HepG2 (cell line): Measurements from ENCODE around the gene BATF2. TPM values are rescaled to one million over a fixed set of nuclear protein-coding genes. Genes with fewer than 3 reads are reported as not detected.
A peak's percentile ranks its signal among the peaks of the same experiment; 100 is the strongest.

Experiments used
- AGO1 ChIP-seq: fragments of 200-400 bp; formaldehyde crosslinking; IDR thresholded peaks from 2 replicates; pipeline ENCODE4 v1.6.1; 2017; ENCODE audit warnings: mild to moderate bottlenecking, low read depth, low read length, moderate library complexity; ENCODE audit not compliant: poor library complexity, severe bottlenecking
- CEBPB ChIP-seq: IDR thresholded peaks from 2 replicates; pipeline ENCODE4 v1.6.1; 2011; ENCODE audit warnings: low read depth, low read length, improper control_type of control experiment, borderline replicate concordance
- EP300 ChIP-seq, 3 experiments: sonication (generic) in 1 of 3; formaldehyde crosslinking in 1 of 3; IDR thresholded peaks; 2 replicates each; pipeline versions ENCODE4 v1.5.1 to v1.6.1; 2011 to 2020; ENCODE audit warnings: low read depth in 2 of 3, low read length in 2 of 3, borderline replicate concordance in 1 of 3, improper control_type of control experiment in 1 of 3, mild to moderate bottlenecking in 1 of 3, missing genetic modification reagents in 1 of 3, moderate library complexity in 1 of 3
- ERF ChIP-seq: IDR thresholded peaks from 2 replicates; pipeline ENCODE4 v1.6.1; 2018; ENCODE audit warnings: missing biosample characterization, missing genetic modification reagents
- ETV5 ChIP-seq: IDR thresholded peaks from 2 replicates; pipeline ENCODE4 v1.6.1; 2018; ENCODE audit warnings: missing biosample characterization, missing genetic modification reagents, inconsistent platforms, borderline replicate concordance
- NR2F1 ChIP-seq, 2 experiments: fragments of 450-650 bp in 1 of 2; formaldehyde crosslinking in 1 of 2; IDR thresholded peaks; 2 replicates each; pipeline versions ENCODE4 v1.5.0 to v1.6.1; 2016 to 2020; ENCODE audit warnings: mild to moderate bottlenecking in 1 of 2, missing compliant biosample characterization in 1 of 2, missing genetic modification reagents in 1 of 2, moderate library complexity in 1 of 2
- NR2F6 ChIP-seq, 2 experiments: IDR thresholded peaks; 2 replicates each; pipeline ENCODE4 v1.6.1; 2016; ENCODE audit warnings: antibody characterized with exemption in 1 of 2, mild to moderate bottlenecking in 1 of 2
- SOX6 ChIP-seq, 2 experiments: fragments of 450-650 bp in 1 of 2; sonication (generic) in 1 of 2; formaldehyde crosslinking in 1 of 2; IDR thresholded peaks; 2 replicates each; pipeline versions ENCODE4 v1.4.0 to v1.6.1; 2017 to 2020; ENCODE audit warnings: antibody characterized with exemption in 1 of 2, mild to moderate bottlenecking in 1 of 2, missing genetic modification reagents in 1 of 2
- SP4 ChIP-seq: sonication (generic); formaldehyde crosslinking; IDR thresholded peaks from 2 replicates; pipeline ENCODE4 v1.8.1; 2023; ENCODE audit warnings: mild to moderate bottlenecking, missing genetic modification reagents
- ZBTB38 ChIP-seq: sonication (generic); formaldehyde crosslinking; IDR thresholded peaks from 2 replicates; pipeline ENCODE4 v1.5.1; 2020; ENCODE audit warnings: mild to moderate bottlenecking, missing genetic modification reagents
- ZBTB7B ChIP-seq: sonication (generic); formaldehyde crosslinking; IDR thresholded peaks from 2 replicates; pipeline ENCODE4 v1.4.0; 2020; ENCODE audit warnings: missing genetic modification reagents
- ZNF292 ChIP-seq: sonication (generic); formaldehyde crosslinking; IDR thresholded peaks from 2 replicates; pipeline ENCODE4 v1.8.1; 2022; ENCODE audit warnings: mild to moderate bottlenecking, low read depth, missing genetic modification reagents, borderline replicate concordance
- polyA plus RNA-seq, 8 experiments: library from polyadenylated mRNA; depleted of rRNA in 3 of 8; stranded (reverse) in 7 of 8; unstranded in 1 of 8; fragments of >200 nt; fragmentation: Illumina TruSeq in 4 of 8; extraction: Trizol in 4 of 8; gene quantifications; 2 replicates each; pipeline versions ENCODE4 v1.2.1 to v1.2.3, GENCODE V29; 2011 to 2016; ENCODE audit warnings: low read depth in 4 of 8, missing spikeins in 1 of 8, mixed read lengths in 1 of 8; ENCODE audit not compliant: insufficient read depth in 1 of 8
- total RNA-seq, 5 experiments: library from RNA; depleted of rRNA; stranded (reverse); fragments of >200 nt; fragmentation: Illumina TruSeq; extraction: Trizol; gene quantifications; 2 replicates each; pipeline ENCODE4 v1.2.3, GENCODE V29; 2016; ENCODE audit warnings: low read depth in 1 of 5
- TF ChIP-seq, protein P1 (sequence below): sonication (generic); formaldehyde crosslinking; IDR thresholded peaks from 2 replicates; pipeline ENCODE4 v1.4.0; 2020; ENCODE audit warnings: missing genetic modification reagents, borderline replicate concordance
- TF ChIP-seq, protein P2 (sequence below): sonication (generic); formaldehyde crosslinking; IDR thresholded peaks from 2 replicates; pipeline ENCODE4 v1.4.0; 2020; ENCODE audit warnings: missing genetic modification reagents
- TF ChIP-seq, protein P3 (sequence below): sonication (generic); formaldehyde crosslinking; IDR thresholded peaks from 2 replicates; pipeline ENCODE4 v1.4.0; 2020; ENCODE audit warnings: mild to moderate bottlenecking, missing genetic modification reagents
- TF ChIP-seq, protein P4 (sequence below): sonication (generic); formaldehyde crosslinking; conservative IDR thresholded peaks from 2 replicates; pipeline ENCODE4 v1.4.0; 2020; ENCODE audit warnings: mild to moderate bottlenecking, missing genetic modification reagents, moderate library complexity

The BATF2 gene
- total and polyA plus RNA-seq, 2 of the 13 experiments (the other 11 are each of a cell fraction or from before 2014, with no cell fraction given) = 2.8 to 3.9 TPM

DNA sequence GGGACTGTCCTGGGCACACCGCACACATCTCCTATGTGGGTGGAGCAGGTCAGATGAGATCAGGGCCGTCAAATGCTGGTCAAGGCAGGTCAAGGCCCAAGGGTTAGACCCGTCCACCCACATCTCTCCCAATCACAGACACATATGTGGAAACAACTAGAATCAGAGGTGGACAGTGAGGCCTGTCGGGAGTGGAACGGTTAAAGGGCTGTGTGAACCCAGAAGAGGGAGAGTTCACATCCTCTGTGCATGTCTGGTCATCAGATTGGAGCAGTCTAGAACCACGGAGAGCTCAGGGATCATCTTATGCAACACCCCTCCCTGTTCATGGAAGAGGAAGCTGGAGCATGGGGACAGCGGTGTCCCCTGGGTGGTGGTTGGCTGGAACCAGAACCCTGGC, 23.1 kb upstream of the BATF2 start (continued):
- TF ChIP-seq EP300 (IDR thresholded peaks at IDR 0.05; ENCODE audit: low read depth in 2 of 2, low read length in 2 of 2) = no peak
- no peak for TF ChIP-seq EP300 (CRISPR knock-in tag; IDR thresholded peaks at IDR 0.05; ENCODE audit: borderline replicate concordance)
- peak; percentile 55; the same call in 1 of the 2 replicates for TF ChIP-seq NR2F6 (IDR thresholded peaks at IDR 0.05)
- peak; percentile 57 for TF ChIP-seq NR2F6 (CRISPR knock-in tag; IDR thresholded peaks at IDR 0.05)
- TF ChIP-seq AGO1 = no peak
- peak; percentile 64; the same call in 1 of the 2 replicates for TF ChIP-seq ZBTB38
- peak; percentile 57; the same call in 1 of the 2 replicates for TF ChIP-seq ZNF292 (CRISPR knock-in tag)
- TF ChIP-seq, protein P1, sequence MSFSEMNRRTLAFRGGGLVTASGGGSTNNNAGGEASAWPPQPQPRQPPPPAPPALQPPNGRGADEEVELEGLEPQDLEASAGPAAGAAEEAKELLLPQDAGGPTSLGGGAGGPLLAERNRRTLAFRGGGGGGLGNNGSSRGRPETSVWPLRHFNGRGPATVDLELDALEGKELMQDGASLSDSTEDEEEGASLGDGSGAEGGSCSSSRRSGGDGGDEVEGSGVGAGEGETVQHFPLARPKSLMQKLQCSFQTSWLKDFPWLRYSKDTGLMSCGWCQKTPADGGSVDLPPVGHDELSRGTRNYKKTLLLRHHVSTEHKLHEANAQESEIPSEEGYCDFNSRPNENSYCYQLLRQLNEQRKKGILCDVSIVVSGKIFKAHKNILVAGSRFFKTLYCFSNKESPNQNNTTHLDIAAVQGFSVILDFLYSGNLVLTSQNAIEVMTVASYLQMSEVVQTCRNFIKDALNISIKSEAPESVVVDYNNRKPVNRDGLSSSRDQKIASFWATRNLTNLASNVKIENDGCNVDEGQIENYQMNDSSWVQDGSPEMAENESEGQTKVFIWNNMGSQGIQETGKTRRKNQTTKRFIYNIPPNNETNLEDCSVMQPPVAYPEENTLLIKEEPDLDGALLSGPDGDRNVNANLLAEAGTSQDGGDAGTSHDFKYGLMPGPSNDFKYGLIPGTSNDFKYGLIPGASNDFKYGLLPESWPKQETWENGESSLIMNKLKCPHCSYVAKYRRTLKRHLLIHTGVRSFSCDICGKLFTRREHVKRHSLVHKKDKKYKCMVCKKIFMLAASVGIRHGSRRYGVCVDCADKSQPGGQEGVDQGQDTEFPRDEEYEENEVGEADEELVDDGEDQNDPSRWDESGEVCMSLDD (CRISPR knock-in tag) = no peak
- TF ChIP-seq SOX6 (IDR thresholded peaks at IDR 0.05) = no peak
- TF ChIP-seq SOX6 (CRISPR knock-in tag; IDR thresholded peaks at IDR 0.05) = 0 out of 2 replicates have a peak, but pooled peaks have one; percentile 24
- TF ChIP-seq, protein P2, sequence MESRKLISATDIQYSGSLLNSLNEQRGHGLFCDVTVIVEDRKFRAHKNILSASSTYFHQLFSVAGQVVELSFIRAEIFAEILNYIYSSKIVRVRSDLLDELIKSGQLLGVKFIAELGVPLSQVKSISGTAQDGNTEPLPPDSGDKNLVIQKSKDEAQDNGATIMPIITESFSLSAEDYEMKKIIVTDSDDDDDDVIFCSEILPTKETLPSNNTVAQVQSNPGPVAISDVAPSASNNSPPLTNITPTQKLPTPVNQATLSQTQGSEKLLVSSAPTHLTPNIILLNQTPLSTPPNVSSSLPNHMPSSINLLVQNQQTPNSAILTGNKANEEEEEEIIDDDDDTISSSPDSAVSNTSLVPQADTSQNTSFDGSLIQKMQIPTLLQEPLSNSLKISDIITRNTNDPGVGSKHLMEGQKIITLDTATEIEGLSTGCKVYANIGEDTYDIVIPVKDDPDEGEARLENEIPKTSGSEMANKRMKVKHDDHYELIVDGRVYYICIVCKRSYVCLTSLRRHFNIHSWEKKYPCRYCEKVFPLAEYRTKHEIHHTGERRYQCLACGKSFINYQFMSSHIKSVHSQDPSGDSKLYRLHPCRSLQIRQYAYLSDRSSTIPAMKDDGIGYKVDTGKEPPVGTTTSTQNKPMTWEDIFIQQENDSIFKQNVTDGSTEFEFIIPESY (CRISPR knock-in tag) = peak; percentile 29
- 0 out of 2 replicates have a peak, but pooled peaks have one; percentile 34 for TF ChIP-seq SP4 (CRISPR knock-in tag)
- TF ChIP-seq ZBTB7B (CRISPR knock-in tag) = peak; percentile 39; the same call in 1 of the 2 replicates
- TF ChIP-seq ETV5 = peak; percentile 33; the same call in 1 of the 2 replicates
- TF ChIP-seq, protein P3, sequence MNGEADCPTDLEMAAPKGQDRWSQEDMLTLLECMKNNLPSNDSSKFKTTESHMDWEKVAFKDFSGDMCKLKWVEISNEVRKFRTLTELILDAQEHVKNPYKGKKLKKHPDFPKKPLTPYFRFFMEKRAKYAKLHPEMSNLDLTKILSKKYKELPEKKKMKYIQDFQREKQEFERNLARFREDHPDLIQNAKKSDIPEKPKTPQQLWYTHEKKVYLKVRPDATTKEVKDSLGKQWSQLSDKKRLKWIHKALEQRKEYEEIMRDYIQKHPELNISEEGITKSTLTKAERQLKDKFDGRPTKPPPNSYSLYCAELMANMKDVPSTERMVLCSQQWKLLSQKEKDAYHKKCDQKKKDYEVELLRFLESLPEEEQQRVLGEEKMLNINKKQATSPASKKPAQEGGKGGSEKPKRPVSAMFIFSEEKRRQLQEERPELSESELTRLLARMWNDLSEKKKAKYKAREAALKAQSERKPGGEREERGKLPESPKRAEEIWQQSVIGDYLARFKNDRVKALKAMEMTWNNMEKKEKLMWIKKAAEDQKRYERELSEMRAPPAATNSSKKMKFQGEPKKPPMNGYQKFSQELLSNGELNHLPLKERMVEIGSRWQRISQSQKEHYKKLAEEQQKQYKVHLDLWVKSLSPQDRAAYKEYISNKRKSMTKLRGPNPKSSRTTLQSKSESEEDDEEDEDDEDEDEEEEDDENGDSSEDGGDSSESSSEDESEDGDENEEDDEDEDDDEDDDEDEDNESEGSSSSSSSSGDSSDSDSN (CRISPR knock-in tag) = 0 out of 2 replicates have a peak, but pooled peaks have one; percentile 30
- TF ChIP-seq ERF (CRISPR knock-in tag) = 0 out of 2 replicates have a peak, but pooled peaks have one; percentile 38
- peak in 1 of 2 experiments; percentile 39; a peak in 1 of 4 replicates for TF ChIP-seq NR2F1 (CRISPR knock-in tag; IDR thresholded peaks at IDR 0.05)
- peak; percentile 79 for TF ChIP-seq CEBPB
- TF ChIP-seq, protein P4, sequence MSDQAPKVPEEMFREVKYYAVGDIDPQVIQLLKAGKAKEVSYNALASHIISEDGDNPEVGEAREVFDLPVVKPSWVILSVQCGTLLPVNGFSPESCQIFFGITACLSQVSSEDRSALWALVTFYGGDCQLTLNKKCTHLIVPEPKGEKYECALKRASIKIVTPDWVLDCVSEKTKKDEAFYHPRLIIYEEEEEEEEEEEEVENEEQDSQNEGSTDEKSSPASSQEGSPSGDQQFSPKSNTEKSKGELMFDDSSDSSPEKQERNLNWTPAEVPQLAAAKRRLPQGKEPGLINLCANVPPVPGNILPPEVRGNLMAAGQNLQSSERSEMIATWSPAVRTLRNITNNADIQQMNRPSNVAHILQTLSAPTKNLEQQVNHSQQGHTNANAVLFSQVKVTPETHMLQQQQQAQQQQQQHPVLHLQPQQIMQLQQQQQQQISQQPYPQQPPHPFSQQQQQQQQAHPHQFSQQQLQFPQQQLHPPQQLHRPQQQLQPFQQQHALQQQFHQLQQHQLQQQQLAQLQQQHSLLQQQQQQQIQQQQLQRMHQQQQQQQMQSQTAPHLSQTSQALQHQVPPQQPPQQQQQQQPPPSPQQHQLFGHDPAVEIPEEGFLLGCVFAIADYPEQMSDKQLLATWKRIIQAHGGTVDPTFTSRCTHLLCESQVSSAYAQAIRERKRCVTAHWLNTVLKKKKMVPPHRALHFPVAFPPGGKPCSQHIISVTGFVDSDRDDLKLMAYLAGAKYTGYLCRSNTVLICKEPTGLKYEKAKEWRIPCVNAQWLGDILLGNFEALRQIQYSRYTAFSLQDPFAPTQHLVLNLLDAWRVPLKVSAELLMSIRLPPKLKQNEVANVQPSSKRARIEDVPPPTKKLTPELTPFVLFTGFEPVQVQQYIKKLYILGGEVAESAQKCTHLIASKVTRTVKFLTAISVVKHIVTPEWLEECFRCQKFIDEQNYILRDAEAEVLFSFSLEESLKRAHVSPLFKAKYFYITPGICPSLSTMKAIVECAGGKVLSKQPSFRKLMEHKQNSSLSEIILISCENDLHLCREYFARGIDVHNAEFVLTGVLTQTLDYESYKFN (CRISPR knock-in tag) = 0 out of 2 replicates have a peak, but pooled peaks have one; percentile 30
